Stomach (tissue), 4 donors: ENCODE measurements around the gene PRKG1.

Experiments
- CTCF ChIP-seq, 7 experiments: fragments of 450-650 bp in 4 of 7; fragments of 200-600 bp in 3 of 7; sonication (generic) in 3 of 7; IDR thresholded peaks; one replicate each; pipeline ENCODE4 v1.5.1; 2016 to 2019; ENCODE audit warnings: antibody characterized with exemption in 7 of 7, control low read depth in 2 of 7, mild to moderate bottlenecking in 1 of 7
- POLR2A ChIP-seq, 4 donors: fragments of 450-650 bp; IDR thresholded peaks; one replicate each; pipeline ENCODE4 v1.6.1; 2016; ENCODE audit warnings: antibody characterized with exemption in 4 of 4, control low read depth in 2 of 4, mild to moderate bottlenecking in 1 of 4, moderate library complexity in 1 of 4

GRCh38 chr10:52208365-52208764, 1134.1 kb downstream of the PRKG1 start:
- TF ChIP-seq POLR2A (IDR thresholded peaks at IDR 0.05) (no peak), CTCF (IDR thresholded peaks at IDR 0.05) (no peak)
